Stomach (tissue), 4 donors: ENCODE measurements around the gene RBMS3.

Experiments used
- CTCF ChIP-seq, 7 experiments: fragments of 450-650 bp in 4 of 7; fragments of 200-600 bp in 3 of 7; sonication (generic) in 3 of 7; IDR thresholded peaks; one replicate each; pipeline ENCODE4 v1.5.1; 2016 to 2019; ENCODE audit warnings: antibody characterized with exemption in 7 of 7, control low read depth in 2 of 7, mild to moderate bottlenecking in 1 of 7
- POLR2A ChIP-seq, 4 donors: fragments of 450-650 bp; IDR thresholded peaks; one replicate each; pipeline ENCODE4 v1.6.1; 2016; ENCODE audit warnings: antibody characterized with exemption in 4 of 4, control low read depth in 2 of 4, mild to moderate bottlenecking in 1 of 4, moderate library complexity in 1 of 4
- POLR2AphosphoS5 ChIP-seq, 3 donors: sonication (generic); formaldehyde crosslinking; IDR thresholded peaks; one replicate each; pipeline ENCODE4 v1.6.1; 2016; ENCODE audit warnings: antibody characterized with exemption in 3 of 3

- TF ChIP-seq POLR2A (IDR thresholded peaks at IDR 0.05): no peak
- TF ChIP-seq CTCF (IDR thresholded peaks at IDR 0.05): no peak
- no peak for TF ChIP-seq POLR2AphosphoS5 (IDR thresholded peaks at IDR 0.05)
Measured at GRCh38 chr3:29853841-29854397, 573.0 kb downstream of the RBMS3 start.
